Activated T-helper 1 cell treated with Interleukin-2 at 50 U/mL for 16 hours (primary cell): ENCODE results near the gene NEK4.
"Not testable (repeated sequence)": the region's sequence is repeated elsewhere in the genome, so short reads cannot be mapped to it uniquely, and the experiment has no call there.

Experiments used
- DNase-seq: peaks from one replicate; pipeline ENCODE4 v3.0.0-alpha.2; 2020; ENCODE audit warnings: low read depth

Gene NEK4

GRCh38 chr3:52696830-52697631 is 73.7 kb downstream of the NEK4 start:
- no peak for DNase-seq

- DNase-seq, result no peak
These were observed 74.7 kb downstream of the NEK4 start for GRCh38 chr3:52695798-52696671.

GRCh38 chr3:52694528-52695189 is 76.1 kb downstream of the NEK4 start:
- no peak for DNase-seq

GRCh38 chr3:52693071-52693470 is 77.7 kb downstream of the NEK4 start:
- DNase-seq, result no peak

GRCh38 chr3:52690560-52690959 is 80.2 kb downstream of the NEK4 start:
- DNase-seq, result no peak

- no peak for DNase-seq
These were observed 81.6 kb downstream of the NEK4 start for GRCh38 chr3:52689151-52689550.

GRCh38 chr3:52688266-52688665 is 82.5 kb downstream of the NEK4 start:
- no peak for DNase-seq

- DNase-seq, result peak; percentile 89
These were observed 84.7 kb downstream of the NEK4 start, which contains the start of the genes GNL3 and PBRM1 for GRCh38 chr3:52685709-52686691. Gene GNL3, plus strand, starts transcription at chr3:52686032. Its CDS starts 61 bp downstream, at chr3:52686093. Gene PBRM1, minus strand, starts transcription at chr3:52685913.

- DNase-seq, result peak; percentile 67
These were observed 85.4 kb downstream of the NEK4 start for GRCh38 chr3:52685285-52685708.

GRCh38 chr3:52684184-52684583 is 86.6 kb downstream of the NEK4 start:
- no peak for DNase-seq

GRCh38 chr3:52683611-52684010 is 87.1 kb downstream of the NEK4 start:
- DNase-seq, result no peak

- DNase-seq, result no peak
These were observed 88.7 kb downstream of the NEK4 start for GRCh38 chr3:52682016-52682415.

- no peak for DNase-seq
These were observed 89.1 kb downstream of the NEK4 start for GRCh38 chr3:52681596-52681995.

- no peak for DNase-seq
These were observed 90.9 kb downstream of the NEK4 start for GRCh38 chr3:52679811-52680210.

GRCh38 chr3:52679199-52679538 is 91.6 kb downstream of the NEK4 start:
- no peak for DNase-seq

- DNase-seq, result no peak
These were observed 92.2 kb downstream of the NEK4 start for GRCh38 chr3:52678265-52679198.

GRCh38 chr3:52676201-52676600 is 94.5 kb downstream of the NEK4 start:
- not testable (repeated sequence) for DNase-seq

GRCh38 chr3:52671676-52672075 is 99.1 kb downstream of the NEK4 start:
- DNase-seq, result no peak

GRCh38 chr3:52670621-52671521 is 99.9 kb downstream of the NEK4 start:
- no peak for DNase-seq
